Liver (tissue), 9 donors: ENCODE data around the gene SMIM15. TPM values are rescaled to one million over a fixed set of nuclear protein-coding genes. Genes with fewer than 3 reads are reported as not detected.

ENCODE experiments used
- DNase-seq: peaks from one replicate; pipeline ENCODE4 v3.0.0-alpha.2; 2017; ENCODE audit warnings: low spot score
- H3K27ac ChIP-seq, 2 donors: one replicate each; pipeline ENCODE4 v1.7.0; 2013; ENCODE audit warnings: inconsistent platforms in 2 of 2, low read length in 2 of 2, control low read depth in 1 of 2, low read depth in 1 of 2, mild to moderate bottlenecking in 1 of 2
- H3K27me3 ChIP-seq, 4 donors: one replicate each; pipeline versions ENCODE4 v1.6.1 to v1.7.0; 2013; ENCODE audit warnings: low read length in 3 of 4, inconsistent platforms in 1 of 4, mild to moderate bottlenecking in 1 of 4, moderate library complexity in 1 of 4; ENCODE audit not compliant: control insufficient read depth in 4 of 4, insufficient read depth in 4 of 4
- H3K36me3 ChIP-seq, 4 donors: one replicate each; pipeline versions ENCODE4 v1.6.1 to v1.7.0; 2013; ENCODE audit warnings: low read length in 3 of 4, mild to moderate bottlenecking in 3 of 4, low read depth in 1 of 4, moderate library complexity in 1 of 4; ENCODE audit not compliant: control insufficient read depth in 4 of 4, insufficient read depth in 3 of 4
- H3K4me1 ChIP-seq, 4 donors: one replicate each; pipeline versions ENCODE4 v1.6.1 to v1.7.0; 2013; ENCODE audit warnings: low read length in 3 of 4, mild to moderate bottlenecking in 3 of 4, moderate library complexity in 1 of 4; ENCODE audit not compliant: control insufficient read depth in 4 of 4, insufficient read depth in 4 of 4
- H3K4me3 ChIP-seq, 3 donors: one replicate each; pipeline versions ENCODE4 v1.6.1 to v1.7.0; 2013; ENCODE audit warnings: low read length in 3 of 3, control low read depth in 1 of 3, low read depth in 1 of 3, mild to moderate bottlenecking in 1 of 3
- H3K9ac ChIP-seq, 2 donors: one replicate each; pipeline ENCODE4 v1.7.0; 2013; ENCODE audit warnings: low read length in 2 of 2, mild to moderate bottlenecking in 2 of 2, moderate library complexity in 2 of 2, control low read depth in 1 of 2, low read depth in 1 of 2
- H3K9me3 ChIP-seq, 4 donors: one replicate each; pipeline versions ENCODE4 v1.6.1 to v1.7.0; 2013; ENCODE audit warnings: low read length in 3 of 4; ENCODE audit not compliant: control insufficient read depth in 4 of 4
- CTCF ChIP-seq: fragments of 150-350 bp; IDR thresholded peaks from 2 replicates; pipeline ENCODE4 v1.5.1; 2017; ENCODE audit warnings: improper control_type of control experiment, low read depth, low read length; ENCODE audit not compliant: missing input control
- EGR1 ChIP-seq, 2 donors: IDR thresholded peaks; 2 replicates each; pipeline ENCODE4 v1.6.1; 2016 to 2018; ENCODE audit warnings: antibody characterized with exemption in 2 of 2, low read depth in 2 of 2
- FOXA2 ChIP-seq: IDR thresholded peaks from 2 replicates; pipeline ENCODE4 v1.6.1; 2016; ENCODE audit warnings: antibody characterized with exemption
- HNF4A ChIP-seq, 2 donors: conservative IDR thresholded peaks; 2 replicates each; pipeline ENCODE4 v1.6.1; 2016; ENCODE audit warnings: antibody characterized with exemption in 2 of 2, mild to moderate bottlenecking in 2 of 2
- HNF4G ChIP-seq: IDR thresholded peaks from 2 replicates; pipeline ENCODE4 v1.6.1; 2016; ENCODE audit warnings: antibody characterized with exemption
- REST ChIP-seq: IDR thresholded peaks from 2 replicates; pipeline ENCODE4 v1.6.1; 2016; ENCODE audit warnings: antibody characterized with exemption, mild to moderate bottlenecking
- SP1 ChIP-seq: IDR thresholded peaks from 2 replicates; pipeline ENCODE4 v1.6.1; 2018; ENCODE audit warnings: antibody characterized with exemption, mild to moderate bottlenecking
- TAF1 ChIP-seq: conservative IDR thresholded peaks from 2 replicates; pipeline ENCODE4 v1.6.1; 2016; ENCODE audit warnings: antibody characterized with exemption, mild to moderate bottlenecking
- WGBS: extraction: QIAGEN DNeasy Blood & Tissue Kit; methylation state at CpG from one replicate; pipeline ENCODE4 v1.1.7; 2013; 5-methylcytosine and 5-hydroxymethylcytosine counted together
- polyA plus RNA-seq, 2 donors: library from polyadenylated mRNA; stranded (reverse) in 1 of 2; unstranded in 1 of 2; fragments of 200-250 nt in 1 of 2; fragments of >200 nt in 1 of 2; fragmentation: Nextera tagmentation in 1 of 2; extraction: Ambion mirVana in 1 of 2; gene quantifications; one replicate each; pipeline versions ENCODE4 v1.2.1 to v1.2.3, GENCODE V29; 2013 to 2015
- total RNA-seq, 2 donors: library from RNA; depleted of rRNA; stranded (reverse); fragments of >200 nt; gene quantifications; one replicate each; pipeline ENCODE4 v1.2.3, GENCODE V29; 2014
- donor health status: healthy.
- donor health status: healthy.
- donor health status: healthy.
- donor health status: healthy.
- donor health status: healthy.

Gene SMIM15
- total and polyA plus RNA-seq, 4 donors, result 20.1 to 31.2 (median 24.4) TPM

GRCh38 chr5:61177070-61177469, 14.8 kb upstream of the SMIM15 start:
- H3K27ac ChIP-seq, result no peak overlapping the region
- H3K4me1 ChIP-seq, result no peaks in the 10 kb centered on the region
- TF ChIP-seq FOXA2, result no peak
- TF ChIP-seq HNF4A (conservative IDR thresholded peaks at IDR 0.05), result no peak
- TF ChIP-seq TAF1, result no peak
- no peak for TF ChIP-seq EGR1 (IDR thresholded peaks at IDR 0.05; ENCODE audit: low read depth in 2 of 2)
- TF ChIP-seq CTCF, result no peak
- no peak for TF ChIP-seq HNF4G
- no peak for TF ChIP-seq SP1
- TF ChIP-seq REST, result no peak
- H3K9me3 ChIP-seq, result no peaks in the 10 kb centered on the region
- no peak for DNase-seq
- no peak overlapping the region for H3K9ac ChIP-seq
- 96% methylated on average over 3 of the region's 3 CpGs for WGBS
- H3K4me3 ChIP-seq, result no peak overlapping the region
- no peaks in the 10 kb centered on the region for H3K36me3 ChIP-seq
- H3K27me3 ChIP-seq, result no peaks in the 10 kb centered on the region

GRCh38 chr5:61176631-61177030, 14.4 kb upstream of the SMIM15 start:
- no peaks in the 10 kb centered on the region for H3K27me3 ChIP-seq
- H3K4me1 ChIP-seq, result no peaks in the 10 kb centered on the region
- H3K4me3 ChIP-seq, result no peak overlapping the region
- no peak for DNase-seq
- H3K27ac ChIP-seq, result no peak overlapping the region
- WGBS, result 93% methylated on average over 3 of the region's 3 CpGs
- H3K9ac ChIP-seq, result no peak overlapping the region
- no peaks in the 10 kb centered on the region for H3K9me3 ChIP-seq
- TF ChIP-seq TAF1, result no peak
- no peak for TF ChIP-seq REST
- no peak for TF ChIP-seq EGR1 (IDR thresholded peaks at IDR 0.05; ENCODE audit: low read depth in 2 of 2)
- no peaks in the 10 kb centered on the region for H3K36me3 ChIP-seq
